SJSA1 (cell line): ENCODE data around the gene RGP1. TPM values are rescaled to one million over a fixed set of nuclear protein-coding genes. Genes with fewer than 3 reads are reported as not detected.

Source experiments
- DNase-seq, 2 experiments: peaks; one replicate each; pipeline ENCODE4 v3.0.0-alpha.2; 2015 to 2020; ENCODE audit warnings: low spot score in 2 of 2, low read depth in 1 of 2
- H3K27ac ChIP-seq: fragments of 250-450 bp; sonication (Bioruptor Pico); 2 replicates; pipeline ENCODE4 v1.5.1; 2020; ENCODE audit warnings: mild to moderate bottlenecking, moderate library complexity
- H3K27me3 ChIP-seq: fragments of 250-450 bp; sonication (Bioruptor Pico); replicated peaks from 2 replicates; pipeline ENCODE4 v1.5.1; 2020; ENCODE audit warnings: mild to moderate bottlenecking, moderate library complexity
- H3K36me3 ChIP-seq: fragments of 250-450 bp; sonication (Bioruptor Pico); 2 replicates; pipeline ENCODE4 v1.5.1; 2020; ENCODE audit warnings: mild to moderate bottlenecking
- H3K4me1 ChIP-seq: fragments of 250-450 bp; sonication (Bioruptor Pico); replicated peaks from 2 replicates; pipeline ENCODE4 v1.6.1; 2021; ENCODE audit warnings: mild to moderate bottlenecking
- H3K4me3 ChIP-seq: fragments of 250-450 bp; sonication (Bioruptor Pico); 2 replicates; pipeline ENCODE4 v1.5.1; 2020; ENCODE audit warnings: mild to moderate bottlenecking
- H3K9me3 ChIP-seq: fragments of 250-450 bp; sonication (Bioruptor Pico); replicated peaks from 2 replicates; pipeline ENCODE4 v1.5.1; 2020; ENCODE audit warnings: mild to moderate bottlenecking
- total RNA-seq: library from RNA; depleted of rRNA; stranded (reverse); fragments of >200 nt; shearing (Covaris generic); gene quantifications from 2 replicates; pipeline ENCODE4 v1.2.3, GENCODE V29; 2014

Gene RGP1
- total RNA-seq, 1 experiment from 2014 or later = 7.4 TPM

DNA sequence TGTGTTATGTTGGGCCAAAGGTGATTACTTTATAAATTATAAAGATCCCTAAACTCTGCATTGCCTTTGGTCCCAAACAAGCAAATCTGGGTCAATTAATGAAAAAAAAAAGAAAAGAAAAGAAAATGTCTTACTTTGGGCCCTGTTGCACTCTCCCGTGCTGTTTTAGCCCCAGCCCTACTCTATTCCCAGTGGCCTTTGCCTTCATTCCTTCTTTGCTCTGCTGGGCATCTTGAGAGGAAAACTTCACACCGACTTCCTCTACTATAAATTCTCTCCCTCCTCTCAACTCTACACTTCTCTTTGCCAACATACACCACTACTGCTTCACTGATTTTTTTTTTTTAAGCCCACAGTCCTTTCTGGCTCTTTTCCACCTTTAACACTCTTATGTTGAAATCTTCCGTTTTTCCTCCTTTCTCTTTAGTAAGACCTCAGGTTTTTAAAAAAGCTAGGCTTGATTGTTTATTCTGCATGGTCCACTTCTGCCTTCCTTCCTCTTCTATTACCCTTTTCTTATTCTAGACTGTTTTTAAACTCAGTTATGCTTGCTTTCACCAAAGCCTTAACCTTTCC, 9.5 kb downstream of the RGP1 start:
- no peak for DNase-seq
- H3K4me3 ChIP-seq = no peak overlapping the region
- no peaks in the 10 kb centered on the region for H3K4me1 ChIP-seq
- no peaks in the 10 kb centered on the region for H3K36me3 ChIP-seq
- H3K27ac ChIP-seq = no peak overlapping the region
- H3K27me3 ChIP-seq = no peaks in the 10 kb centered on the region
- H3K9me3 ChIP-seq = no peaks in the 10 kb centered on the region

- Histone ChIP-seq H3K27me3 (no peaks in the 10 kb centered on the region), H3K4me1 (no peaks in the 10 kb centered on the region)
- no peak for DNase-seq
These were observed 10.7 kb downstream of the RGP1 start for GRCh38 chr9:35759795-35760194.

DNA sequence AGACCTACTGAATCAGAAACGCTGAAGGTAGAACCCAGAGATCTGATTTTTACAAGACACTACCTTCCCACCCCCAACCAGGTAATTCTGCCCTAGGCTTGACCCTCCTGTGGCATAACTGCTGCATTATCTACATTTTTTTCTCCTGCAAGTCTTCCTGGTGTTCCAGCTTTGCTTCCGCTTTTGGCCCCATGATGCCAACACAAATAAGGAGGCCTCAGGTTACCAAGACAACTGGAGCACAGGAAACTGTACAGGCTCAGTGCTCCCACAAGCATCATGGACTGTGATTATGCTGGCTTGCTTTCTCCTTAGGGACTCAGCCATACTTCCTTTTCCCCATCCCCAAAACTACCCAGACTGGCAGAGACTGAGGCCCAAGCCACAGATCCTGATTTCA, 11.6 kb downstream of the RGP1 start:
- H3K4me3 ChIP-seq = no peak overlapping the region
- DNase-seq = peak in 1 of 2 experiments; percentile 2
- H3K36me3 ChIP-seq = no peaks in the 10 kb centered on the region

More at GRCh38 chr9:35759795-35760194, 10.7 kb downstream of the RGP1 start:
- H3K36me3 ChIP-seq = no peaks in the 10 kb centered on the region
- H3K9me3 ChIP-seq = no peaks in the 10 kb centered on the region
- no peak overlapping the region for H3K4me3 ChIP-seq
- H3K27ac ChIP-seq = no peak overlapping the region

GRCh38 chr9:35763181-35763580, 14.1 kb downstream of the RGP1 start:
- no peaks in the 10 kb centered on the region for H3K9me3 ChIP-seq
- no peak overlapping the region for H3K4me3 ChIP-seq
- no peak overlapping the region for H3K27ac ChIP-seq
- H3K36me3 ChIP-seq = no peaks in the 10 kb centered on the region
- H3K4me1 ChIP-seq = no peaks in the 10 kb centered on the region
- DNase-seq = no peak
- H3K27me3 ChIP-seq = no peaks in the 10 kb centered on the region

More for the DNA sequence above, 11.6 kb downstream of the RGP1 start:
- Histone ChIP-seq H3K27ac (no peak overlapping the region), H3K9me3 (no peaks in the 10 kb centered on the region), H3K4me1 (no peaks in the 10 kb centered on the region), H3K27me3 (no peaks in the 10 kb centered on the region)

GRCh38 chr9:35763803-35764202, 14.7 kb downstream of the RGP1 start:
- Histone ChIP-seq H3K4me1 (no peaks in the 10 kb centered on the region), H3K27ac (no peak overlapping the region), H3K36me3 (no peaks in the 10 kb centered on the region), H3K27me3 (no peaks in the 10 kb centered on the region), H3K4me3 (no peak overlapping the region), H3K9me3 (no peaks in the 10 kb centered on the region)
- DNase-seq = no peak

DNA sequence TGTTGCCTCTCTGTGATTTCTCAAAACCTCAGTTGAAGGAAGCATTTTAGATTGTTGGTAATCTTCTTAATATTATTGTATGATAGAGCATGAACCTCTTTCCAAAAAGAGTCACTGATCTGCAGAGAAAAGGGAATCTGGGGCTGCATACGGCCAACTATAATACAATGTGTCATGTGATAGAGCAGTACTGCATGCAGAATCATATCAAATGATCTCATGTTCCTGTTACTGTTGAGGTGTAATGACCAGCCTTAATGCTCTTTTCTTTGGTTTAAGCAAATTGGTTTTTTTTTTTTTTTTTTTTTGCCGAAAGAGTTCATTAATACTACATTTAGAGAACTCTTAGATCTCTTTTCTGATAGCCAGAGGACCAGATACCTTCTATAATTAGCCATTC, 17.9 kb downstream of the RGP1 start:
- no peak for DNase-seq
- Histone ChIP-seq H3K36me3 (no peaks in the 10 kb centered on the region), H3K27me3 (no peaks in the 10 kb centered on the region), H3K27ac (no peak overlapping the region), H3K9me3 (no peaks in the 10 kb centered on the region), H3K4me3 (no peak overlapping the region), H3K4me1 (no peaks in the 10 kb centered on the region)

DNA sequence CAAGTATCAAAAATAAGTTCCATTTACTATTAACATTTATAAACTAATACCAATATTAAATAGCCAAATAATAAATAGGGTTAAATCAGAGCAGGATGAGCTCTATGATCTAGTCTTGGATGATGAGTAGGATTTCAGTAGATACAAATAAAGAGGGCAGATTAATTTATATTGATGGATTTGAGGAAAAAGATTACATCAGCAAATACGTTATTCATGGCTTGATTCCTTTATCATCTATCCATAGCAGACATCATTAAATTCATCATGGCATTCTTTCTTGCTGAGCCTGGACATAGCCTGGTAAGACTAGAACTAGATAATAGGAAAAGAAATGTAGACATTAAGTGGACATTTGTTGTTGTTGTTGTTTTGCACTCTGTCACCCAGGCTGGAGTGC, 18.4 kb downstream of the RGP1 start:
- H3K27me3 ChIP-seq = no peaks in the 10 kb centered on the region
- no peak overlapping the region for H3K27ac ChIP-seq
- no peaks in the 10 kb centered on the region for H3K9me3 ChIP-seq
- DNase-seq = no peak
- no peak overlapping the region for H3K4me3 ChIP-seq
- no peaks in the 10 kb centered on the region for H3K4me1 ChIP-seq
- H3K36me3 ChIP-seq = no peaks in the 10 kb centered on the region

- DNase-seq = no peak
- Histone ChIP-seq H3K9me3 (no peaks in the 10 kb centered on the region), H3K4me3 (no peak overlapping the region), H3K27me3 (no peaks in the 10 kb centered on the region), H3K36me3 (no peaks in the 10 kb centered on the region), H3K27ac (no peak overlapping the region), H3K4me1 (no peaks in the 10 kb centered on the region)
These were observed 20.7 kb downstream of the RGP1 start for GRCh38 chr9:35769763-35770162.

GRCh38 chr9:35771075-35771433, 22.0 kb downstream of the RGP1 start:
- H3K4me1 ChIP-seq = no peaks in the 10 kb centered on the region
- H3K27ac ChIP-seq = no peak overlapping the region
- H3K9me3 ChIP-seq = no peaks in the 10 kb centered on the region
- no peak overlapping the region for H3K4me3 ChIP-seq
- H3K36me3 ChIP-seq = no peaks in the 10 kb centered on the region
- no peaks in the 10 kb centered on the region for H3K27me3 ChIP-seq
- DNase-seq = no peak

DNA sequence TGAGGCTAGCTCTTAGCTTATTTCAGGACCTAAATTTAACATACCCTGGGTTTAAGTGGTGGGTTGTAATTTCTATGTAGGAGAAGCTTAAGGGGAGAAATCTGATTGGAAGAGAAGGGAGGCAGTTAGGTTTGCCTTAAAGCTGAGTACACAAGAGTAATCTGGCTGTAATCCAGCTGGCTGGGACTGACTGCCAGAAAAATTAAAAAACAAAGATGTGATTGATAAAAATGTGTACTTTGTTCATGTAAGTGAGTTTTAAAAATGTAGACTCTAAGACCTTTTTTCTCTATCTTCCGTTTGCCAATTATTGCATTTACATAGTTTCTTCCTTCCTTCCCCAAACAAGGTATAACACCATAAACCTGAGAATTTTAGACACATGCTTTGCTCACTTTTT, 22.4 kb downstream of the RGP1 start:
- no peak for DNase-seq
- Histone ChIP-seq H3K9me3 (no peaks in the 10 kb centered on the region), H3K27ac (no peak overlapping the region), H3K4me3 (no peak overlapping the region), H3K36me3 (no peaks in the 10 kb centered on the region), H3K27me3 (no peaks in the 10 kb centered on the region), H3K4me1 (no peaks in the 10 kb centered on the region)

DNA sequence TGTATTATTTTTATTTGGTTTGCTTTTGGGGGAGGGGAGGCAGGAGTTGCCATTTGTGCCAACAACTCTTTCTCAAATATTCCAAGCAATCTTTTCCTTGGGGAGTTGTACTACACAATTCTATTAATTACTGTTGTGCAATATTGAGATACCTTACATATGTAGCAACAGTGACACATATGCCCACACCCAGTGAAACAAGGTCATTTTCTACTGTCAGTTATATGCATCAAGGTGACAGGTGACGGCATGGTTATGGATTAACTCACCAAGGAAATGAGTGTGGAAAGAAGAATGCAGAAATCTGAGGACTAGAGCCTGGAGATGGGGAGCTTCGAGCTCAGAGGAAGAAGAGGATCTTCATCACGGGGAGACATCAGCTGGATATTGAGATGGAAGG, 22.9 kb downstream of the RGP1 start:
- H3K27ac ChIP-seq = no peak overlapping the region
- no peak for DNase-seq
- H3K36me3 ChIP-seq = no peaks in the 10 kb centered on the region
- no peaks in the 10 kb centered on the region for H3K4me1 ChIP-seq
- H3K27me3 ChIP-seq = no peaks in the 10 kb centered on the region
- no peaks in the 10 kb centered on the region for H3K9me3 ChIP-seq
- H3K4me3 ChIP-seq = no peak overlapping the region

DNA sequence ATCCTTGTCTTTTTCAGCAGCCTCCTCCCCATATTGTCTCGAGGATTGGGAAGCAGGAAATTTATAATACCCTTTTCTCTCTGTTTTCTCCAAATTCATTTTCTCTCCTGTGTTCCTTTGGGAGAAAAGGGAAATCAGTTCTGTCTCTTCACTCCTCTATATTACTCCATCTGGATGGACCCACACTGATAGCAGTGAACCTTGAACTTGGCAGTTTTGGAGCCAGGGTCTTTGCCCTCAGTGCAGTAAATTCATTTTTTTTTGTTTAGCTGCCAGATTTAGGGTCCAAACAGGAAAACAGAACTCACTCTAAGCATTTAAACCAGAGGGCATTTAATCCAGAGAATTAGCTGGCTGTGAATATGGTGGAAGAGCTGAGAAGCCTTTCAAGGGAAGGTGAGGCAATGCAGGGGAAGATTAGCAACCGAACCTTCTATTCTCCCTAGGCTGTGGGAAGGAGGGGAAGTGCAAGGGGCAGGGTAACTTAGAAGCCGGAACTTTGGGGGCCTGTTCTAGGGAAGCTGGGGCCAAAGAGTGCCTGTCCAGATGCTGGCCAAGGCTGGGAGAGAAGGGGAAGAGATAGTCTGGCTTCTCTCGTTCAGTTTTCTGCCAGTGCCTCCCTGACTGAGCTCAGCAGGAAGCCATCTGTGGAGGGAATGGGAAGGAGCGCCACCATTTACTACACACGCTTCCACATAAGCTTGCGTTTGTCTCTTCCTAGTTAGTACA, 26.0 kb downstream of the RGP1 start:
- no peak for DNase-seq
- no peak overlapping the region for H3K27ac ChIP-seq
- no peaks in the 10 kb centered on the region for H3K9me3 ChIP-seq
- H3K4me1 ChIP-seq = no peaks in the 10 kb centered on the region
- H3K36me3 ChIP-seq = no peaks in the 10 kb centered on the region
- no peaks in the 10 kb centered on the region for H3K27me3 ChIP-seq
- H3K4me3 ChIP-seq = no peak overlapping the region

GRCh38 chr9:35776018-35776417, 26.9 kb downstream of the RGP1 start:
- H3K27ac ChIP-seq = no peak overlapping the region
- H3K4me1 ChIP-seq = no peaks in the 10 kb centered on the region
- DNase-seq = no peak
- H3K4me3 ChIP-seq = no peak overlapping the region
- H3K36me3 ChIP-seq = no peaks in the 10 kb centered on the region
- H3K27me3 ChIP-seq = no peaks in the 10 kb centered on the region
- H3K9me3 ChIP-seq = no peaks in the 10 kb centered on the region

- Histone ChIP-seq H3K4me1 (no peaks in the 10 kb centered on the region), H3K27me3 (no peaks in the 10 kb centered on the region), H3K9me3 (no peaks in the 10 kb centered on the region), H3K27ac (no peak overlapping the region), H3K36me3 (no peaks in the 10 kb centered on the region), H3K4me3 (no peak overlapping the region)
- DNase-seq = no peak
These were observed 29.4 kb downstream of the RGP1 start for GRCh38 chr9:35778496-35778895.

DNA sequence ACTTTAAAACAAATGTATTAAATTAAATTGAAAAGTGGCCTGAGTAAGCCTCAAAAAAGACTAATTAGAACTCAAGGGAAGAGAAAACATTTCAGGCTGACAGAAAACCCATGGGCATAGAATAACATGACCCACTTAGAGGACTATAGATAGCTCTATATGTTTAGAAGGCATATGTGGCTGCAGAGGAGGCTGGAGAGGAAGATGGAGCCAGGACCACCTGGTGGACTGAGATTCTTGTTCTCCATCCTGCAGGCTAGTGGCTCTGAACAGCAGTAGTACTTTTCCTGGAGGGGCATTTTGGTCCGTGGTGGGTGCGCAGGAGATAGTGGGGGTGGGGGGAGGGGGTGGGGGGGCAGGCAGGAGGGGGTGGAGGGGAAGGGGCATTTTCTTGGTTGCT, 32.0 kb downstream of the RGP1 start:
- no peak for DNase-seq
- Histone ChIP-seq H3K9me3 (no peaks in the 10 kb centered on the region), H3K27ac (no peak overlapping the region), H3K36me3 (no peaks in the 10 kb centered on the region), H3K27me3 (no peaks in the 10 kb centered on the region), H3K4me3 (no peak overlapping the region), H3K4me1 (no peaks in the 10 kb centered on the region)
